DMS79 (cell line): ENCODE data around the gene TGFB2.

ENCODE experiments used
- DNase-seq: peaks from one replicate; lab custom pipeline; 2025; lab: John Stamatoyannopoulos, UW

Gene TGFB2

GRCh38 chr1:218488986-218489385 is 143.8 kb downstream of the TGFB2 start:
- no peak for DNase-seq

DNA sequence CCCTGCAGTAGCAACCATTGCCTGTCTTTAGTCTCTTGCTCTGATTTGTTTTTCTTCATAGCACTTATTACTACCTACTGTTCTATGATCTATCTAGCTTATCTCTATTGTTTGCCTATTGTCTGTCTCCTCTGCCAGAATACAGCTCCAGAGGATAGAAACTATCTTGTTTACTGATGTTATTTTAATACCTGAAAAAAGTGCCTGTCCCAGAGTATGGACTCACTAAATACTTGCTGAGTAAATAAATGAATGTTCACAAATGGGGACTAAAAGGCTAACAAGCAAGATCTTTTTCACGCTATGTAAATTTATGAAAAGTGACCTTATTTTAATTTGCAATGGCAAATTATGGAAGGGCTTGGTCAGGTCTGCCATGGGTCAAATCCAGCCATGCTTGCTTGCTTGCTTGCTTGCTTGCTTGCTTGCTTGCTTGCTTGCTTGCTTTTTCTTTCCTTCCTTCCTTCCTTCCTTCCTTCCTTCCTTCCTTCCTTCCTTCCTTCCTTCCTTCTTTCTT is 145.3 kb downstream of the TGFB2 start:
- DNase-seq = no peak

GRCh38 chr1:218492874-218493273 is 147.7 kb downstream of the TGFB2 start:
- DNase-seq = no peak

- DNase-seq = no peak
These were observed 148.8 kb downstream of the TGFB2 start for GRCh38 chr1:218493986-218494385.
